Common myeloid progenitor, CD34-positive (primary cell): Measurements from ENCODE around the gene UST.

Experiments
- CTCF ChIA-PET: fragments of 350-600 bp; sonication (Branson Sonifier 250); formaldehyde crosslinking; loops from one replicate; lab custom pipeline; 2021; ENCODE audit warnings: antibody characterized with exemption; lab: Charles Lee
- POLR2A ChIA-PET: fragments of 350-600 bp; sonication (Branson Sonifier 250); formaldehyde crosslinking; loops from one replicate; lab custom pipeline; 2021; ENCODE audit warnings: antibody characterized with exemption; lab: Charles Lee
- DNase-seq, 3 donors: peaks; one replicate each; pipeline versions ENCODE4 v3.0.0 to v3.0.0-alpha.2; 2013
- H3K27ac ChIP-seq, 2 experiments: 1 replicate in 1 of 2; 2 replicates in 1 of 2; pipeline ENCODE4 v1.7.0; 2013; ENCODE audit warnings: inconsistent platforms in 2 of 2, low read length in 2 of 2, mild to moderate bottlenecking in 2 of 2, low read depth in 1 of 2, moderate library complexity in 1 of 2; ENCODE audit not compliant: severe bottlenecking in 2 of 2, insufficient read depth in 1 of 2, poor library complexity in 1 of 2
- H3K27me3 ChIP-seq, 5 experiments: replicated peaks in 2 of 5; 1 replicate in 3 of 5; 2 replicates in 2 of 5; pipeline versions ENCODE4 v1.6.1 to v1.7.0; 2013; ENCODE audit warnings: low read length in 4 of 5, mild to moderate bottlenecking in 2 of 5, moderate library complexity in 2 of 5, inconsistent platforms in 1 of 5; ENCODE audit not compliant: insufficient read depth in 5 of 5, control insufficient read depth in 4 of 5
- H3K36me3 ChIP-seq, 4 experiments: 1 replicate in 2 of 4; 2 replicates in 2 of 4; pipeline versions ENCODE4 v1.6.1 to v1.7.0; 2013; ENCODE audit warnings: low read length in 3 of 4, control low read depth in 1 of 4, mild to moderate bottlenecking in 1 of 4; ENCODE audit not compliant: control insufficient read depth in 4 of 4, insufficient read depth in 4 of 4
- H3K4me1 ChIP-seq, 4 experiments: 1 replicate in 3 of 4; 2 replicates in 1 of 4; pipeline versions ENCODE4 v1.6.1 to v1.7.1; 2013; ENCODE audit warnings: low read length in 3 of 4, mild to moderate bottlenecking in 3 of 4, control low read depth in 1 of 4, inconsistent platforms in 1 of 4, moderate library complexity in 1 of 4; ENCODE audit not compliant: control insufficient read depth in 4 of 4, insufficient read depth in 4 of 4; ENCODE audit errors: control extremely low read depth in 1 of 4
- H3K4me3 ChIP-seq, 7 experiments: 1 replicate in 4 of 7; 2 replicates in 3 of 7; pipeline versions ENCODE4 v1.5.1 to v1.7.0; 2013; ENCODE audit warnings: mild to moderate bottlenecking in 7 of 7, low read length in 6 of 7, moderate library complexity in 6 of 7, inconsistent platforms in 2 of 7, low read depth in 2 of 7, control low read depth in 1 of 7; ENCODE audit not compliant: insufficient read depth in 4 of 7, control insufficient read depth in 1 of 7; ENCODE audit errors: extremely low read depth in 1 of 7
- H3K9me3 ChIP-seq, 5 experiments: 1 replicate in 4 of 5; 2 replicates in 1 of 5; pipeline versions ENCODE4 v1.6.1 to v1.7.1; 2013; ENCODE audit warnings: low read length in 4 of 5, mild to moderate bottlenecking in 2 of 5, inconsistent platforms in 1 of 5, low read depth in 1 of 5, moderate library complexity in 1 of 5; ENCODE audit not compliant: control insufficient read depth in 4 of 5, insufficient read depth in 2 of 5; ENCODE audit errors: control extremely low read depth in 1 of 5
- WGBS: methylation state at CpG from one replicate; pipeline ENCODE4 v1.1.5; 2013; ENCODE audit not compliant: insufficient coverage; 5-methylcytosine and 5-hydroxymethylcytosine counted together

Gene UST

GRCh38 chr6:149112976-149113375 lies 366.1 kb downstream of the UST start:
- ChIA-PET POLR2A (no interaction called here), CTCF (interaction anchor here (1.2 to 1.4 kb wide), 2 partner anchors 25 to 31 kb away, joined by 3 read pairs; no protein-coding TSS in a partner anchor)
- WGBS = 60% methylated on average over 1 of the region's 2 CpGs

GRCh38 chr6:149114167-149114566 lies 367.3 kb downstream of the UST start:
- H3K36me3 ChIP-seq = no peaks in the 10 kb centered on the region
- ChIA-PET CTCF (interaction anchor here (1.0 to 2.6 kb wide), 4 partner anchors 17 to 127 kb away, joined by 3 to 9 read pairs (median 6); no protein-coding TSS in a partner anchor), POLR2A (interaction anchor here (1.3 kb wide), 1 partner anchor 26 kb away, joined by 4 read pairs; no protein-coding TSS in a partner anchor)
- WGBS = 100% methylated on average over 3 of the region's 4 CpGs
- no peaks in the 10 kb centered on the region for H3K27me3 ChIP-seq
- H3K4me3 ChIP-seq = no peak overlapping the region
- no peak overlapping the region for H3K27ac ChIP-seq
- DNase-seq = peak in 2 of 3 donors; percentile 36 to 62
- H3K9me3 ChIP-seq = peaks cover 0 to 5% (median 0%) of the 10 kb centered on the region in 5 experiments
- H3K4me1 ChIP-seq = peaks cover 9 to 43% (median 23%) of the 10 kb centered on the region in 4 experiments

More at GRCh38 chr6:149112976-149113375, 366.1 kb downstream of the UST start:
- H3K27me3 ChIP-seq = no peaks in the 10 kb centered on the region
- H3K27ac ChIP-seq = no peak overlapping the region
- no peaks in the 10 kb centered on the region for H3K36me3 ChIP-seq
- peaks cover 6 to 34% (median 14%) of the 10 kb centered on the region in 4 experiments for H3K4me1 ChIP-seq
- DNase-seq = no peak
- H3K9me3 ChIP-seq = peaks cover 0 to 5% (median 0%) of the 10 kb centered on the region in 5 experiments
- no peak overlapping the region for H3K4me3 ChIP-seq

GRCh38 chr6:149118737-149119653 lies 372.2 kb downstream of the UST start:
- peaks cover 0 to under 1% (median 0%) of the 10 kb centered on the region in 5 experiments for H3K9me3 ChIP-seq
- POLR2A ChIA-PET = interaction anchor here (0.6 to 1.5 kb wide), 6 partner anchors 9 to 278 kb away, joined by 3 to 16 read pairs (median 6); partner anchors contain the start of gene TAB2
- peak; percentile 73 to 92 (median 85) for DNase-seq
- WGBS = 0% methylated on average over 1 of the region's 3 CpGs
- CTCF ChIA-PET = interaction anchor here (0.5 to 1.4 kb wide), 7 partner anchors 9 to 223 kb away, joined by 3 to 7 read pairs (median 4); no protein-coding TSS in a partner anchor
- peak overlapping the region; percentile 86 to 95 for H3K27ac ChIP-seq
- H3K4me3 ChIP-seq = peak overlapping the region in 1 of 7 experiments; percentile 29
- no peaks in the 10 kb centered on the region for H3K27me3 ChIP-seq
- H3K4me1 ChIP-seq = peaks cover 17 to 66% (median 34%) of the 10 kb centered on the region in 4 experiments
- no peaks in the 10 kb centered on the region for H3K36me3 ChIP-seq

- Histone ChIP-seq H3K4me1 (peaks cover 14 to 50% (median 29%) of the 10 kb centered on the region in 4 experiments), H3K36me3 (no peaks in the 10 kb centered on the region), H3K27ac (no peak overlapping the region), H3K27me3 (no peaks in the 10 kb centered on the region), H3K4me3 (no peak overlapping the region), H3K9me3 (peaks cover 0 to 2% (median 0%) of the 10 kb centered on the region in 5 experiments)
- ChIA-PET CTCF (interaction anchor here (1.0 to 1.4 kb wide), 4 partner anchors 9 to 32 kb away, joined by 3 read pairs; no protein-coding TSS in a partner anchor), POLR2A (interaction anchor here (0.7 kb wide), 1 partner anchor 17 kb away, joined by 3 read pairs; no protein-coding TSS in a partner anchor)
- no CpG with 5 or more reads among the region's 4 CpGs for WGBS
- DNase-seq = no peak
These were observed 376.3 kb downstream of the UST start for GRCh38 chr6:149122850-149123821.

GRCh38 chr6:149125309-149125708 lies 378.5 kb downstream of the UST start:
- H3K27me3 ChIP-seq = no peaks in the 10 kb centered on the region
- ChIA-PET CTCF (interaction anchor here (2.1 kb wide), 1 partner anchor 15 kb away, joined by 6 read pairs; no protein-coding TSS in a partner anchor), POLR2A (no interaction called here)
- peaks cover 0 to 2% (median 0%) of the 10 kb centered on the region in 5 experiments for H3K9me3 ChIP-seq
- no CpG with 5 or more reads among the region's 1 CpG for WGBS
- H3K27ac ChIP-seq = no peak overlapping the region
- no peaks in the 10 kb centered on the region for H3K36me3 ChIP-seq
- DNase-seq = no peak
- H3K4me3 ChIP-seq = no peak overlapping the region
- peaks cover 10 to 50% (median 29%) of the 10 kb centered on the region in 4 experiments for H3K4me1 ChIP-seq
